ENCODE measurements around the gene AMER2. TPM values are rescaled to one million over a fixed set of nuclear protein-coding genes. Genes with fewer than 3 reads are reported as not detected.

The AMER2 gene
- total RNA-seq, 1 experiment from 2014 or later: not detected

DNA sequence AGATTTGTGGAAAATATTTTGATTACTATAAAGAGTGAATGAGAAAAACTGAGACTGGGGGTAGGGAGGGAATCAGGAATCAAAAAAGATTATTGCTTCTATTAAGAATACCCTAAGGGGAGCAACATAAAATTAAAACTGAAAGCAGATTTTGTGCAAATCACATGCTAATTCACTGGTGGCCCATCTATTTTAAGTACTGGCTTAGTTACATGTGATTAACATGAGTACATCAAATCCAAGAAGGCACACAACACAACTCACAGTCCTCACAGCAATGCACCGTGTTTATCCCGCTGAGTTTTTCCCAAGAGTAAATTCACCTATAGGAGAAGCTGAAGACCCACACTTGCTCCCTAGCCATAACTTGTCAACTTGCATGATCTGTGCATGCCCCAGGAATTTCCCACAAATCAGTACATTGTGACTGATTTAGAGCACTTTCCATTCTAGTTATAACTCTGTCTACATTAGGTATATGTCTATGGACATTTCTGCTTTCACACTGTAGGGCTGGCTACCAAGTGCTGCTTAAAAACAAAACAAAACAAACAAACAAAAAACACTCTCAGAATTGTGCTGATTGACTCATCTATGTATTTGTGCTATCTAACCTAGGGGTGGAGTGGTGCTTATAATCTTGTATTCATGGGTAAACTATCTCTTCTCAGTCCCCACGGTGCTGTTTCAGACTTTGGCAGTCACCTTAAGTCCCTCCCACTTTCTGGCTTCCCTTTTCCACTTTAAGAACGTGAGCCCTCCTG, 24.3 kb downstream of the AMER2 start:
- ChIA-PET POLR2A (ENCODE audit: unreplicated experiment) (no interaction called here), CTCF (no interaction called here)
- H3K36me3 ChIP-seq (ENCODE audit: low read depth): no peaks in the 10 kb centered on the region
- no TSS peak for BruUV-seq (replicated peaks)
- no peaks in the 10 kb centered on the region for H3K4me1 ChIP-seq (replicated peaks; ENCODE audit: insufficient read depth)
- H2AFZ ChIP-seq: no peak overlapping the region
- H3K27ac ChIP-seq: no peak overlapping the region
- TF ChIP-seq, protein P1, sequence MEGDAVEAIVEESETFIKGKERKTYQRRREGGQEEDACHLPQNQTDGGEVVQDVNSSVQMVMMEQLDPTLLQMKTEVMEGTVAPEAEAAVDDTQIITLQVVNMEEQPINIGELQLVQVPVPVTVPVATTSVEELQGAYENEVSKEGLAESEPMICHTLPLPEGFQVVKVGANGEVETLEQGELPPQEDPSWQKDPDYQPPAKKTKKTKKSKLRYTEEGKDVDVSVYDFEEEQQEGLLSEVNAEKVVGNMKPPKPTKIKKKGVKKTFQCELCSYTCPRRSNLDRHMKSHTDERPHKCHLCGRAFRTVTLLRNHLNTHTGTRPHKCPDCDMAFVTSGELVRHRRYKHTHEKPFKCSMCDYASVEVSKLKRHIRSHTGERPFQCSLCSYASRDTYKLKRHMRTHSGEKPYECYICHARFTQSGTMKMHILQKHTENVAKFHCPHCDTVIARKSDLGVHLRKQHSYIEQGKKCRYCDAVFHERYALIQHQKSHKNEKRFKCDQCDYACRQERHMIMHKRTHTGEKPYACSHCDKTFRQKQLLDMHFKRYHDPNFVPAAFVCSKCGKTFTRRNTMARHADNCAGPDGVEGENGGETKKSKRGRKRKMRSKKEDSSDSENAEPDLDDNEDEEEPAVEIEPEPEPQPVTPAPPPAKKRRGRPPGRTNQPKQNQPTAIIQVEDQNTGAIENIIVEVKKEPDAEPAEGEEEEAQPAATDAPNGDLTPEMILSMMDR (conservative IDR thresholded peaks at IDR 0.05): no peak
- TF ChIP-seq EZH2 (IDR thresholded peaks at IDR 0.05; ENCODE audit: low read depth): no peak
- no peaks in the 10 kb centered on the region for H3K79me2 ChIP-seq (ENCODE audit: low read depth)
- no peaks in the 10 kb centered on the region for H4K20me1 ChIP-seq (ENCODE audit: insufficient read depth)
- H3K27me3 ChIP-seq (ENCODE audit: insufficient read depth, low read depth): peaks cover 65% of the 10 kb centered on the region
- H3K4me2 ChIP-seq: no peak overlapping the region
- H3F3A ChIP-seq (ENCODE audit: insufficient read depth, low read depth): no peaks in the 10 kb centered on the region
- H3K9me2 ChIP-seq (ENCODE audit: insufficient read depth): no peaks in the 10 kb centered on the region
- DNase-seq: no peak
- H3K4me3 ChIP-seq: no peak overlapping the region
- intact Hi-C loops (cut with micrococcal nuclease; ENCODE audit: unreplicated experiment): no loop called here
- peaks cover 1% of the 10 kb centered on the region; the same call in 1 of the 2 replicates for H3K9me3 ChIP-seq (ENCODE audit: insufficient read depth, low read depth)

DNA sequence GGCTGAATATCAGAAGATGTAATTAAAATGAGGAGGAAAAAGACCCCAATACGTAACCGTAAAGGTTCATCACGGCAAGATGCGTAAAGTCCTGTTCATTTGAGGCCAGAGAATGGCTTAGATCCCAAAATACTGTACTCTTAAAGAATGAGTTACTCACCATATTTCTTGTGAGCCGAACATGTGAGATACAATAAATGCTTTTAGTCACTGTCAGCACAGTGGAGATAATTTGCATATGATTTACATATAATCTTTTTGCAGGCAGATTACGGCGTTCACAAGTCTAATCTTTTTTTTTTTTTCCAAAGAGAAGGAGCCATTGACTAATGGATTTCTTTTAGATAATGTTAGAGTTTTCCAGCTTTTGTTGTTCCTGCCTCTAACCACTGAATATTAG, 28.4 kb downstream of the AMER2 start:
- Histone ChIP-seq H2AFZ (no peak overlapping the region), H3K27ac (no peak overlapping the region), H3K79me2 (ENCODE audit: low read depth) (no peaks in the 10 kb centered on the region), H3K27me3 (ENCODE audit: insufficient read depth, low read depth) (peaks cover 63% of the 10 kb centered on the region), H3K9me2 (ENCODE audit: insufficient read depth) (no peaks in the 10 kb centered on the region), H3K4me2 (no peak overlapping the region), H3K9me3 (ENCODE audit: insufficient read depth, low read depth) (peaks cover 4% of the 10 kb centered on the region; the same call in 1 of the 2 replicates), H3K36me3 (ENCODE audit: low read depth) (no peaks in the 10 kb centered on the region), H4K20me1 (ENCODE audit: insufficient read depth) (no peaks in the 10 kb centered on the region), H3K4me3 (no peak overlapping the region), H3K4me1 (replicated peaks; ENCODE audit: insufficient read depth) (no peaks in the 10 kb centered on the region), H3F3A (ENCODE audit: insufficient read depth, low read depth) (no peaks in the 10 kb centered on the region)
- intact Hi-C loops (cut with micrococcal nuclease; ENCODE audit: unreplicated experiment): no loop called here
- ChIA-PET POLR2A (ENCODE audit: unreplicated experiment) (no interaction called here), CTCF (no interaction called here)
- TF ChIP-seq, protein P1 (conservative IDR thresholded peaks at IDR 0.05): no peak
- no peak for TF ChIP-seq EZH2 (IDR thresholded peaks at IDR 0.05; ENCODE audit: low read depth)
- no peak for DNase-seq
- no TSS peak for BruUV-seq (replicated peaks)

DNA sequence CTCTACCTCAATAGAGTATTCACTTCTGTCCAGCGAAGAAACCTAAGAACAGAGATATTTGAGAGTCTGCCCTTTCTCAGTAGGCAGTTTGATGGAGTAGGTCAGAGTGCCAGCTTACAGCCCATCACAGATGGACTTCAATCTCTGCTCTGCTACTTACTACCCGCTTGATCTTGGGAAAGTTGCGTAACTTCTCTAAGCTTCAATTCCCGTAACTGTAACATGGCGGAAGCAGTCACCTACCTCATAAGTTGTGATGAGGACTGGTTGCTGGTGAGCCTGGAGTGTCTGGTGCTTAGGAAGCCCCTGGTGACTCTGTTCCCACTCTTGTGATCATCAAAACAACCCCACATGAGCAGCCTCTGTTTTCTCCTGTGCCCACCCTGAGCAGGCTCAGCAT, 31.0 kb downstream of the AMER2 start:
- POLR2A ChIA-PET (ENCODE audit: unreplicated experiment): no interaction called here
- H3K4me1 ChIP-seq (replicated peaks; ENCODE audit: insufficient read depth): no peaks in the 10 kb centered on the region
- no TSS peak for BruUV-seq (replicated peaks)
- no peaks in the 10 kb centered on the region for H3K79me2 ChIP-seq (ENCODE audit: low read depth)
- no peak overlapping the region for H2AFZ ChIP-seq
- no peak overlapping the region for H3K4me2 ChIP-seq
- no peaks in the 10 kb centered on the region for H4K20me1 ChIP-seq (ENCODE audit: insufficient read depth)
- no peak overlapping the region for H3K4me3 ChIP-seq
- H3K27me3 ChIP-seq (ENCODE audit: insufficient read depth, low read depth): peaks cover 83% of the 10 kb centered on the region
- intact Hi-C loops (cut with micrococcal nuclease; ENCODE audit: unreplicated experiment): no loop called here
- no peaks in the 10 kb centered on the region for H3K36me3 ChIP-seq (ENCODE audit: low read depth)
- TF ChIP-seq, protein P1 (conservative IDR thresholded peaks at IDR 0.05): no peak
- no peak for TF ChIP-seq EZH2 (IDR thresholded peaks at IDR 0.05; ENCODE audit: low read depth)
- CTCF ChIA-PET: no interaction called here
- DNase-seq: no peak
- peaks cover 4% of the 10 kb centered on the region; the same call in 1 of the 2 replicates for H3K9me3 ChIP-seq (ENCODE audit: insufficient read depth, low read depth)
- H3F3A ChIP-seq (ENCODE audit: insufficient read depth, low read depth): no peaks in the 10 kb centered on the region
- no peaks in the 10 kb centered on the region for H3K9me2 ChIP-seq (ENCODE audit: insufficient read depth)
- H3K27ac ChIP-seq: no peak overlapping the region

All from PC-9 (cell line).